ENCODE data around the gene KCNG3.

Gene KCNG3

DNA sequence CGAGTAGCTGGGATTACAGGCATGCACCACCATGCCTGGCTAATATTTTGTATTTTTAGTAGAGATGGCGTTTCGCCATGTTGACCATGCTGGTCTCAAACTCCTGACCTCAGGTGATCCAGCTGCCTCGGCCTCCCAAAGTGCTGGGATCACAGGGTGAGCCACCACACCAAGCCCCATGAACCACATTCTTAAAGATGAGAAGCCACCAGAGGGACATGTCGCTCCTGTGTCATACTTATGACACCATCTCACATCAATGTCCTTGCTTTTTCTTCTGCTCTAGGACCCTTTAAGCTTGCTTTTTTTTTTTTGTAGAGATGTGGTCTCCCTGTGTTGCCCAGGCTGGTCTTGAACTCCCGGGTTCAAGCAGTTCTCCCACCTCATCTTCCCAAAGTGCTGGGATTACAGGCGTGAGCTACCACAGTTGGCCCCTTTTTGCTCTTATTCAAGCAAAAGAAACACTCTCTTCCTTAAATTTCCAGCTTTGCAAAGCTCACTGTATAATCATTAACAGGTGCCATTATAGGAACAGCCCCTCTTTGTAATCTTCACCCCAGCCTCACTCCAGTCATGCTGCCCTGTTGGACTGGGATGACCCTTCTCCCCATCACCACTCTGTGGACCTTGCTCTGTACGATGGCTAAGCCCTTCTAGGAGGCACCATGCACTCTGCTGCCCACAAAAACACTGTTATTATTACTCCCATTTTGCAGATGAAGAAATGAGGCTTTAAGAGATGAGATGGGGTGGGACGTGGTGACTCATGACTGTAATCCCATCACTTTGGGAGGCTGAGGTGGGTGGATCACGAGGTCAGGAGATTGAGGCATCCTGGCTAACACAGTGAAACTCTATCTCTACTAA, 10.8 kb upstream of the KCNG3 start:
- H3K27ac ChIP-seq (ENCODE audit: low read length) = no peak overlapping the region
- no peak overlapping the region for H3K4me3 ChIP-seq (ENCODE audit: low read length)
- no peaks in the 10 kb centered on the region for H3K9me3 ChIP-seq (ENCODE audit: insufficient read depth, low read depth, low read length)
- no peaks in the 10 kb centered on the region for H3K27me3 ChIP-seq (ENCODE audit: insufficient read depth, low read length)
- no peaks in the 10 kb centered on the region for H3K36me3 ChIP-seq (ENCODE audit: insufficient read depth, low read depth, low read length)
- H3K4me1 ChIP-seq (ENCODE audit: insufficient read depth, low read length) = no peaks in the 10 kb centered on the region
- H3K9ac ChIP-seq (ENCODE audit: low read depth, low read length) = no peak overlapping the region

DNA sequence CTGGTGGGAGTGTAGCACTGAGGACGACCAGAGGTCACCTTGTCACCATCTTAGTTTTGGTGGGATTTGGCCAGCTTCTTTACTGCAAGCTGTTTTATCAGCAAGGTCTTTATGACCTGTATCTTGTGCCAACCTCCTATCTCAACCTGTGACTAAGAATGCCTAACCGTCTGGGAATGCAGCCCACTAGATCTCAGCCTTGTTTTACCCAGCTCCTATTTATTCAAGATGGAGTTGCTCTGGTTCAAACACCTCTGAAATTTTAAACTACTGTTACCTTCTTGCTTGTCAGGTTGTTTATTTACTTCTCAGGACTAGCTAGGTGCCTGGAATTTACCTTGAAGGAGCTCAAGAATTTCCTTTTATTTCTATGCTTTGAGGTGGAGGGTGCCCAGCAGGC, 9.5 kb upstream of the KCNG3 start:
- Histone ChIP-seq H3K9me3 (ENCODE audit: insufficient read depth, low read depth, low read length) (no peaks in the 10 kb centered on the region), H3K27me3 (ENCODE audit: insufficient read depth, low read length) (no peaks in the 10 kb centered on the region), H3K4me1 (ENCODE audit: insufficient read depth, low read length) (peaks cover 6% of the 10 kb centered on the region; the same call in 1 of the 2 replicates), H3K36me3 (ENCODE audit: insufficient read depth, low read depth, low read length) (no peaks in the 10 kb centered on the region), H3K4me3 (ENCODE audit: low read length) (no peak overlapping the region), H3K27ac (ENCODE audit: low read length) (no peak overlapping the region), H3K9ac (ENCODE audit: low read depth, low read length) (no peak overlapping the region)

DNA sequence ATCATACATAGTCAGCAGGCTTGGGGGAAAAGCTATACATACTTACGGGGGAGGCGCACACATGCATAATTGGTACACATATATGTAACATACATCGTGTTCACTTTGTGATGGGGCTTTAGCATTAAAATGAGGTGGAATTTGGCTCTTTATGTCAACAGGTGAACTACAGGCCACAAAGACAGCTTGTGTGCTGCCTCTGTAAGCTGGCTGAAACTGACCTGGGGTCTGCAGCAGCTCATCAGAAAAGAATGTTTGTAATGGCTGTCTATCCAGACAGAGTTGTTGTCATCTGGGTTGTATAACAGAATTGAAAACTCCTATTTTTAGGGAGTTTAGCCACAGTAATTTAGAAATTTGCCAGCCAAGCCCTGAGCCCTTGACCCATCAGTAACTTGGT, 4.7 kb upstream of the KCNG3 start:
- Histone ChIP-seq H3K36me3 (ENCODE audit: insufficient read depth, low read depth, low read length) (no peaks in the 10 kb centered on the region), H3K9me3 (ENCODE audit: insufficient read depth, low read depth, low read length) (no peaks in the 10 kb centered on the region), H3K27ac (ENCODE audit: low read length) (no peak overlapping the region), H3K27me3 (ENCODE audit: insufficient read depth, low read length) (peaks cover 7% of the 10 kb centered on the region; the same call in 1 of the 2 replicates), H3K4me3 (ENCODE audit: low read length) (no peak overlapping the region), H3K4me1 (ENCODE audit: insufficient read depth, low read length) (peaks cover 12% of the 10 kb centered on the region; the same call in 1 of the 2 replicates), H3K9ac (ENCODE audit: low read depth, low read length) (no peak overlapping the region; the same call in 1 of the 2 replicates)

DNA sequence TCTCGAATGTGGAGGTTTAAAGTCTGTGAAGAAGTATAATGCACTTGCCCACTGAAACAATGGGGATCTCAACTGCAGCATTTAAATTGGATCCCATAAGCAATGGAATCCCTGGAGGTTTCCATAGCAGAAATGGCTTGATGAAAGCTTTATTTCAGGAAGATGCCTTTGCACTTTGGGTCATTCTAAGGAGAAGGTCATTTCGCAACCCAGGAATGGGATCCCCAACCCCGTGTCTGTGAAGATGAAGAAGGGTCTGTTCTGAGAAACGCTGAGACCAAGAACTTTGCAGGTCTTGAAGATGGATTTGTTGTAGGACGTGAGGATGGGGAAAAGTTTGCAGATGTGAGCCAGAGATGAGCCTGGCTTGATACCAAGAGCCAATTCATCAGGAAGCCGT, 1.8 kb upstream of the KCNG3 start:
- H3K9me3 ChIP-seq (ENCODE audit: insufficient read depth, low read depth, low read length) = no peaks in the 10 kb centered on the region
- H3K27me3 ChIP-seq (ENCODE audit: insufficient read depth, low read length) = peaks cover 28% of the 10 kb centered on the region
- peaks cover 4% of the 10 kb centered on the region for H3K36me3 ChIP-seq (ENCODE audit: insufficient read depth, low read depth, low read length)
- peaks cover 12% of the 10 kb centered on the region; the same call in 1 of the 2 replicates for H3K4me1 ChIP-seq (ENCODE audit: insufficient read depth, low read length)
- peak overlapping the region; percentile 93 for H3K4me3 ChIP-seq (ENCODE audit: low read length)
- H3K9ac ChIP-seq (ENCODE audit: low read depth, low read length) = peak overlapping the region; percentile 18; the same call in 1 of the 2 replicates
- no peak overlapping the region for H3K27ac ChIP-seq (ENCODE audit: low read length)

DNA sequence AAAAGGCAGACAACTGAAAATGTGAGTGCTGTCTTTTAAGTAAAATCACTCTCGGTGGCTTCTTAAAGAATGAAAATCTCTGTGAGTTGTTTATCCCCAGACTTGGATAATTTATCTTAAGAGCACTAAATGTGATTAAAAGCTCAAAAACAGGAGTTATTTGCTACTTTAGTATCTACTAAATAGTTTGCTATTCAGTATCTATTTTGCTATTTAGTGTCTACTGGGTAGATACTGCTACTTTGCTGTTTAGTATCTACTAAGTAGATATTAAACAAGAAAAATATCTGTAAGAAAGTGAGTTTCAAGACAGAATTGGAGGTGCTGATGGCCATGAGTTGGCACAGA, 1.4 kb upstream of the KCNG3 start:
- H3K27me3 ChIP-seq (ENCODE audit: insufficient read depth, low read length) = peaks cover 28% of the 10 kb centered on the region

DNA sequence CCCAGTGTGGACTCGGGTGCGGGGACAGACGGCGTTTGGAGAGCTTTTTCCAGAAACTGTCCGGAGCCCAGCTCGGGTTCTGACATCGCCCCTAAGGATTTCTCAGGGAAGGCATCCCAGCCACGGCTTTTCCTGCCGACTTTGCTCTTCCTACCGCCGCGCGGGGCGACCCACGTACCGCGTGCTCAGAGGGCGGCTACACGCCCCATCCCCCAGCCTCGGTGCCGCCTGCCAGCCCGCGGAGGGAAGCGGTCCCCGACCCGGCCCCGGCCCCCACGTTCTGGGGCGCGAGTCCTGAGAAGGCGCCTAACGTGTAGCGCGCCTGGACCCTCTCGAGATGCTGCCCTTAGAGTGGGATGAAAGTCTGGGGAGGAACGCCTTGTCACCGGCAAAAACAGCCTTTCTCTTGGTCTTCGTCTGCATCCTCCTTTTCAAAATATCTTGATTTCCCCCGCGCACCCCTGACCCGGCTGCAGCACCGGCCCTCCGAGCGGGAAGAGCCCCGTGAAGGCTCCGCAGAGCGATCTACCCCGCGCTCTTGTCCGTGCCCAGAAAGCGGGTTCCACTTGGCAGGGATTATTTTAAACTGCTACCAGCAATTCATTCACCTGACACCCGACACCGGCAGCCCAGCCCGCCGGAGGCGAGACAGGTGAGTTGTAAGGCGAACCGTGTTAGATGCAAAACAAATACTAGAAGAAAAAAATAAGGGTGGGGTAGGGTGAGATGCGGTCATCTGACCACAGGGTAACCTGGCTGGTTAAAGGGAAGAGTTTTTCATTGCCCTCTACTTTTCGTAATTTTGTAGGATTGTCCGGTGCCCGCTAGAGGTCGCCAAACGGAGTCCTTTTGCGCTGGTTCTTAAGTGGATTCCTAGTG, 812 bp upstream of the KCNG3 start:
- peaks cover 5% of the 10 kb centered on the region for H3K36me3 ChIP-seq (ENCODE audit: insufficient read depth, low read depth, low read length)
- peak overlapping the region; percentile 93 for H3K4me3 ChIP-seq (ENCODE audit: low read length)
- peaks cover 28% of the 10 kb centered on the region for H3K27me3 ChIP-seq (ENCODE audit: insufficient read depth, low read length)
- H3K4me1 ChIP-seq (ENCODE audit: insufficient read depth, low read length) = peaks cover 12% of the 10 kb centered on the region; the same call in 1 of the 2 replicates
- H3K27ac ChIP-seq (ENCODE audit: low read length) = no peak overlapping the region
- H3K9ac ChIP-seq (ENCODE audit: low read depth, low read length) = peak overlapping the region; percentile 79; the same call in 1 of the 2 replicates
- H3K9me3 ChIP-seq (ENCODE audit: insufficient read depth, low read depth, low read length) = no peaks in the 10 kb centered on the region

More for the DNA sequence above, 1.4 kb upstream of the KCNG3 start:
- Histone ChIP-seq H3K4me3 (ENCODE audit: low read length) (peak overlapping the region; percentile 93), H3K4me1 (ENCODE audit: insufficient read depth, low read length) (peaks cover 12% of the 10 kb centered on the region; the same call in 1 of the 2 replicates), H3K9ac (ENCODE audit: low read depth, low read length) (peak overlapping the region; percentile 18; the same call in 1 of the 2 replicates), H3K9me3 (ENCODE audit: insufficient read depth, low read depth, low read length) (no peaks in the 10 kb centered on the region), H3K36me3 (ENCODE audit: insufficient read depth, low read depth, low read length) (peaks cover 4% of the 10 kb centered on the region), H3K27ac (ENCODE audit: low read length) (no peak overlapping the region)

DNA sequence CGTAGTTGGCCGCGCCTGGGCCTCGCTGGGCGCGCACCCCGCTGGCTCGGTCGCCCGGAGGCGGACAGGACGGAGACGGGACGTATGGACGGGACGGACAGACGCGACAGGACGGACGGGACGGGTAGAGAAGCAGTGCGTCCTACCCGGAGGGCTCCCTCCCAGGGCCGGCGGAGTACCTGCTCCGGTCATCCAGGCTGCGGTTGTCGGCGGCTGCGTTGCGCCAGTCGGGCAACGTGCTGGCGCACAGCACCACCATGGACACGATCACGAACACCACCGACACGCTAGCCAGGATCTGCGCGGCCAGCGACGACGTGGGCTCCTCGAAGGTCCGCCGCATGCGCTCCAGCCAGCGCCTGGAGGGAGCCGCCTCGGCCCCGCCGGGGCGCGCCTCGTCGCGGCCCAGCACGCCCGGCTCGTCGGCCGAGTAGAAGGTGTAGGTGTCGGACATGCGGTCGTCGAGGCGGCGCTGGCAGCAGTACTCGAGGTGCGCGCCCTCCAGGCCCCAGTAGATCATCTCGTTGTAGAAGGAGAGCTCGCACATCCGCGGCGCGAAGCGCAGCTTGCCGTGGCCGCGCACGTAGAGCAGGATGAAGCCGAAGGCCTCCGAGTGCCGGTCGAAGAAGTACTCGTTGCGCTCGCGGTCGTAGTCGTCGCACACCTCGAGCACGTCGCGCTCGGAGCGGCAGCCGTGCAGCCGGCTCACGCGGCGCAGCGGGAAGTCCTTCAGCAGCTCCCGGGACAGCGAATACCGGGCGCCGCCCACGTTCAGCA, 903 bp downstream of the KCNG3 start:
- Histone ChIP-seq H3K27me3 (ENCODE audit: insufficient read depth, low read length) (peaks cover 28% of the 10 kb centered on the region), H3K4me1 (ENCODE audit: insufficient read depth, low read length) (peaks cover 2% of the 10 kb centered on the region; the same call in 1 of the 2 replicates), H3K27ac (ENCODE audit: low read length) (no peak overlapping the region), H3K9ac (ENCODE audit: low read depth, low read length) (peak overlapping the region; percentile 75), H3K36me3 (ENCODE audit: insufficient read depth, low read depth, low read length) (peaks cover 12% of the 10 kb centered on the region), H3K4me3 (ENCODE audit: low read length) (peak overlapping the region; percentile 93), H3K9me3 (ENCODE audit: insufficient read depth, low read depth, low read length) (no peaks in the 10 kb centered on the region)

DNA sequence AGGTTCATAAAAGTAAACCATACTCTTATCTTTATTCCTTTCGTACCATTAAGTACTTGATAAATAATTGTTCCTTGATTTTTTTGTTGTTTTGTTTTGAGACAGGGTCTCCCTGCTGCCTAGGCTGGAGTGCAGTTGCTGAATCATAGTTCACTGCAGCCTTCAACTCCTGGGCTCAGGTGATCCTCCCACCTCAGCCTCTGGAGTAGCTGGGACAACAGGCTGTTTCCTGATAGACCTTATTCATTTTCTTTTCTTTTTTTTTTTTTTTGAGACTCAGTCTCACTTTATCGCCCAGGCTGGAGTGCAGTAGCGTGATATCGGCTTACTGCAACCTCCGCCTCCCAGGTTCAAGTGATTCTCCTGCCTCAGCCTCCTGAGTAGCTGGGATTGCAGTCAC, 5.5 kb downstream of the KCNG3 start:
- Histone ChIP-seq H3K4me3 (ENCODE audit: low read length) (no peak overlapping the region), H3K9me3 (ENCODE audit: insufficient read depth, low read depth, low read length) (no peaks in the 10 kb centered on the region), H3K27ac (ENCODE audit: low read length) (no peak overlapping the region), H3K4me1 (ENCODE audit: insufficient read depth, low read length) (no peaks in the 10 kb centered on the region; the same call in 1 of the 2 replicates), H3K36me3 (ENCODE audit: insufficient read depth, low read depth, low read length) (peaks cover 24% of the 10 kb centered on the region), H3K9ac (ENCODE audit: low read depth, low read length) (no peak overlapping the region), H3K27me3 (ENCODE audit: insufficient read depth, low read length) (peaks cover 19% of the 10 kb centered on the region)

DNA sequence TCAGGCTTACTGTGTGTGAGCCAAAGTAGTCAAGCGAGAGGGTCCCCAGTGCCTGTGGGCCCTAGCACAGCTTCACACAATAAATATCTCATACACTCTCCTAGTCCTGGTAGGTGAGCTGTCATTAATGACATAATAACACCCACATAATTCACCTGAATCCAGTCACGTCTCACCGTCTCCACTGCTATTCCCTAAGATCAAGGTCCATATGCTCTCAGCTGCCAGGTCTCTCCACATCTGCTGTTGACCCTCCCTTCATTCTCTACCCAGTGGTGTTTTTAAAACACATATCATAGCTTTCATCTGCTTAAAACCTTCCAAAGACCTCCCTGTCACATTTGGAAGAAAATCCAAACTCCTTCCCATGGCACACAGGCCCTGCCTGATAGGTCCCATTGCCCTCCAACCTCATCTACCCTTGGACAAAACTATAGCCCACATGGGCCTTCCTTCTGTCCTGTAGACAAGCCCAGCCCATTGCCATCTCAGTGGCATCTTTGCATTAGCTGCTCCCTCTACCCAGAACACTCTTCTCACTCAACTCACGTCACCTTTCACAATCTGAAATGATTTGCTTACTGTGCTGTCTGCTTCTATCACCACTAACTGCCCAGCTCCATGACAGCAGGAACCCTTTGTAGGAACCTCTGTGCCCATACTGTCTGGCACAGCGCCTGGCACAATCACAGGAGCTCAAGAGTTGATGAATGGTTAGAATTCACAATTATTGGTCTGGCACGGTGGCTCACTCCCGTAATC, 7.5 kb downstream of the KCNG3 start:
- H3K9me3 ChIP-seq (ENCODE audit: insufficient read depth, low read depth, low read length) = no peaks in the 10 kb centered on the region
- H3K27ac ChIP-seq (ENCODE audit: low read length) = no peak overlapping the region
- no peak overlapping the region for H3K9ac ChIP-seq (ENCODE audit: low read depth, low read length)
- H3K4me3 ChIP-seq (ENCODE audit: low read length) = no peak overlapping the region
- H3K4me1 ChIP-seq (ENCODE audit: insufficient read depth, low read length) = no peaks in the 10 kb centered on the region; the same call in 1 of the 2 replicates
- H3K36me3 ChIP-seq (ENCODE audit: insufficient read depth, low read depth, low read length) = peaks cover 26% of the 10 kb centered on the region
- H3K27me3 ChIP-seq (ENCODE audit: insufficient read depth, low read length) = no peaks in the 10 kb centered on the region

DNA sequence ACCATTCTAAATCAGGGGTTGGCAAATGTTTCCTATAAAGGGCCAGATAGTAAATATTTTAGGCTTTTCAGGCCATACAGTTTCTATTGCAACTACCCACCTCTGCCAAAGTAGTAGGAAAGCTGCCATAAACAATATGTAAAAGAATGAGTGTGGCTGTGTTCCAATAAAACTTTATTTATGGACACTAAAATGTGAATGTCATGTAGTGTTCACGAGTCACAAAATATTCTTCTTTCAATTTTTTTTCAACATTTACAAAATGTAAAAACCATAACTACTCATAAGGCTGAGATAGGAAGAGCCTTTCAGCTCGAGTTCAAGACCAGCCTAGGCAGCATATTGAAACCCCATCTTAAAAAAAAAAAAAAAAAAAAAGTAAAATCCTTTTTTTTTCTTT, 13.4 kb downstream of the KCNG3 start:
- Histone ChIP-seq H3K27ac (ENCODE audit: low read length) (no peak overlapping the region), H3K9ac (ENCODE audit: low read depth, low read length) (no peak overlapping the region), H3K36me3 (ENCODE audit: insufficient read depth, low read depth, low read length) (peaks cover 13% of the 10 kb centered on the region), H3K4me3 (ENCODE audit: low read length) (no peak overlapping the region), H3K9me3 (ENCODE audit: insufficient read depth, low read depth, low read length) (no peaks in the 10 kb centered on the region), H3K27me3 (ENCODE audit: insufficient read depth, low read length) (no peaks in the 10 kb centered on the region), H3K4me1 (ENCODE audit: insufficient read depth, low read length) (no peaks in the 10 kb centered on the region)
